Measurements from ENCODE around the gene DBF4.
"Not testable (repeated sequence)": the region's sequence is repeated elsewhere in the genome, so short reads cannot be mapped to it uniquely, and the experiment has no call there.

DBF4 gene

GRCh38 chr7:87882151-87882937, 6.1 kb downstream of the DBF4 start:
- no peak for DNase-seq

- DNase-seq, result no peak
Measured at GRCh38 chr7:87885018-87885417, 8.7 kb downstream of the DBF4 start.

- DNase-seq, result peak in 2 of 3 experiments; percentile 47 to 62
Measured at GRCh38 chr7:87886875-87887274, 10.6 kb downstream of the DBF4 start.

- DNase-seq, result no peak
Measured at GRCh38 chr7:87895363-87895762, 19.1 kb downstream of the DBF4 start.

GRCh38 chr7:87899255-87899654, 23.0 kb downstream of the DBF4 start:
- DNase-seq, result no peak

GRCh38 chr7:87907136-87907906, 31.0 kb downstream of the DBF4 start:
- DNase-seq, result not testable (repeated sequence)

- not testable (repeated sequence) for DNase-seq
Measured at GRCh38 chr7:87908814-87909213, 32.5 kb downstream of the DBF4 start.

- DNase-seq, result no peak
Measured at GRCh38 chr7:87912121-87912520, 35.8 kb downstream of the DBF4 start.

GRCh38 chr7:87918740-87919139, 42.4 kb downstream of the DBF4 start:
- peak in 2 of 3 experiments; percentile 9 to 42 for DNase-seq

GRCh38 chr7:87919875-87920274, 43.6 kb downstream of the DBF4 start:
- no peak for DNase-seq

- DNase-seq, result no peak
Measured at GRCh38 chr7:87920578-87920977, 44.3 kb downstream of the DBF4 start.

- peak in 2 of 3 experiments; percentile 21 to 32 for DNase-seq
Measured at GRCh38 chr7:87922759-87923395, 46.6 kb downstream of the DBF4 start.

- DNase-seq, result peak; percentile 9 to 85 (median 56)
Measured at GRCh38 chr7:87926581-87927461, 50.5 kb downstream of the DBF4 start.

- DNase-seq, result no peak
Measured at GRCh38 chr7:87933605-87933952, 57.3 kb downstream of the DBF4 start.

- peak; percentile 98 to 99 (median 98) for DNase-seq
Measured at GRCh38 chr7:87933953-87934698, 57.8 kb downstream of the DBF4 start, which contains the start of gene ADAM22. ADAM22 (plus strand) TSS chr7:87934251; CDS start chr7:87934466, 215 bp downstream.

GRCh38 chr7:87934699-87935383, 58.5 kb downstream of the DBF4 start:
- DNase-seq, result peak; percentile 73 to 95 (median 88)

GRCh38 chr7:87935384-87935706, 59.1 kb downstream of the DBF4 start:
- no peak for DNase-seq

- no peak for DNase-seq
Measured at GRCh38 chr7:87941138-87941537, 64.8 kb downstream of the DBF4 start.

- no peak for DNase-seq
Measured at GRCh38 chr7:87944547-87944946, 68.3 kb downstream of the DBF4 start.

GRCh38 chr7:87945926-87946325, 69.6 kb downstream of the DBF4 start:
- not testable (repeated sequence) for DNase-seq

- DNase-seq, result no peak
Measured at GRCh38 chr7:87948371-87948770, 72.1 kb downstream of the DBF4 start.

Measured in NCI-H1417 (cell line).